ENCODE measurements around the gene POU2F3. TPM values are rescaled to one million over a fixed set of nuclear protein-coding genes. Genes with fewer than 3 reads are reported as not detected.

Gene POU2F3
- total and polyA plus RNA-seq, 2 of the 4 experiments (the other 2 are of a cell fraction) = under 0.01 to 0.09 TPM

DNA sequence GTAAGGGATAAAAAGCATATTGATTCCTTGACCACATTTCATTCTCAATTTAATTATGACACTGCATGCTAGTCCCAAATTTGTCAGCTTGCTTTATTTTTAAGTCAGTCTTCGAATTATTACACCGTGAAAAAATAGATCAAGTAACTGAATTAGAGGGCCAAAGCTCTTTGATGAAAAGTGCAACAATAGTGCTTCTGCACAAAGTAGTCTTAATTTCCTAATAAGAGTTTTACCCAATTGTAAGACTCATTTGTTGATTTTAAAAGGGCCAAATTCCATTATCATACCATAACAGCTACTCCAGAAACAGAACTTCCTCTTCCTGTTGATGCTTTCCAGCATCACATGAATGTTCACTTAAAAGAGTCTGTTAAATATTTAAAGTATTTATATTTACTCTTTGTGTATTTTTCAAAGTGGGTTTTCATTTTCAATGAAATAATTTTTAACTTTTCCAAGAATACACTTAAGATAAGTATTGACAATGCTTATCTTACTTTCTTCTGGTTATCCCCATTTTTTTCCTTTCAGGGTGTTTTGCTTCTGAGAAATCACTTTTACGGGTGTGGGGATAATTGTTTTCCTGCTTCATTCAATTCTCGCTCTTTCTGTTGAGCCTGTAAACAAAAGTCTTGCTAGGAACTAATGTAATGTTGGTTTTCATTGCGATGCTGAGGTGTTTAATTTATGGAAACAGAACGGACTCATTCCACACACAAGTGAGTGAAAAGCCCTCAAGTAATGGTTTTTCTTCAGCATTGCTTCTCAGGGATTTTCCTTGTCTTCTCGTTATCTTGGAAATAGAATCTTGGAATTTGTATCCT, 98.4 kb downstream of the POU2F3 start:
- Histone ChIP-seq H2AK5ac (ENCODE audit: low read depth, low read length) (peak overlapping the region; percentile 82), H3K4me3 (ENCODE audit: insufficient read depth, low read depth, low read length) (peak overlapping the region; percentile 93), H3K4me1 (ENCODE audit: control insufficient read depth, insufficient read depth, low read length) (no peaks in the 10 kb centered on the region; the same call in 1 of the 2 replicates), H3K4ac (ENCODE audit: low read depth, low read length) (peak overlapping the region; percentile 88), H4K20me1 (ENCODE audit: insufficient read depth, low read length) (peaks cover 51% of the 10 kb centered on the region), H3K18ac (ENCODE audit: low read depth, low read length) (peak overlapping the region; percentile 90; the same call in 1 of the 2 replicates), H4K8ac (ENCODE audit: low read depth in 2 of 2, low read length in 2 of 2) (peak overlapping the region in 1 of 2 experiments; percentile 81; a peak in 2 of 4 replicates), H2BK20ac (ENCODE audit: low read depth, low read length) (peak overlapping the region; percentile 46; the same call in 1 of the 2 replicates), H3K27me3 (ENCODE audit: control insufficient read depth, insufficient read depth, low read length) (no peaks in the 10 kb centered on the region), H3K9me1 (ENCODE audit: insufficient read depth, low read length) (no peaks in the 10 kb centered on the region), H3K14ac (replicated peaks; ENCODE audit: low read depth, low read length) (peak overlapping the region; percentile 98), H3K4me2 (ENCODE audit: low read depth, low read length) (peak overlapping the region; percentile 100), H2AFZ (replicated peaks; ENCODE audit: low read length, poor library complexity) (no peak overlapping the region), H2BK15ac (ENCODE audit: low read depth, low read length) (peak overlapping the region; percentile 72; the same call in 1 of the 3 replicates), H4K5ac (ENCODE audit: low read depth, low read length) (peak overlapping the region; percentile 50; the same call in 1 of the 2 replicates), H2BK5ac (ENCODE audit: low read depth, low read length, poor library complexity, severe bottlenecking) (peak overlapping the region; percentile 85), H3K27ac (ENCODE audit: insufficient read depth, low read length) (peak overlapping the region; percentile 86), H3K9ac (ENCODE audit: low read depth, low read length) (peak overlapping the region; percentile 96), H3K9me3 (ENCODE audit: control insufficient read depth, insufficient read depth, low read length) (no peaks in the 10 kb centered on the region), H3K56ac (ENCODE audit: extremely low read depth, insufficient read depth, low read length) (peak overlapping the region; percentile 94; the same call in 1 of the 2 replicates), H4K91ac (ENCODE audit: insufficient read depth, low read depth, low read length) (peak overlapping the region; percentile 57), H3K36me3 (ENCODE audit: control insufficient read depth, insufficient read depth, low read length) (no peaks in the 10 kb centered on the region), H2AK9ac (replicated peaks; ENCODE audit: low read depth, low read length, poor library complexity) (no peak overlapping the region), H3K79me1 (ENCODE audit: low read depth in 1 of 2, low read length in 2 of 2) (peaks cover 3 to 22% of the 10 kb centered on the region in 2 experiments; a peak in 3 of 4 replicates), H3K23ac (ENCODE audit: low read depth, low read length) (peak overlapping the region; percentile 88), H2BK120ac (ENCODE audit: low read depth, low read length) (peak overlapping the region; percentile 77)
- WGBS, 2 experiments (ENCODE audit: extremely low coverage in 2 of 2, insufficient read length in 1 of 2) = no CpG with 5 or more reads among the region's 7 CpGs
- peak; percentile 59 for DNase-seq
- in situ Hi-C loops (cut with MboI; ENCODE audit: low sequenced_read_pairs) (loop anchor here (25.0 kb wide), 1 partner anchor 99 kb away; no protein-coding TSS in a partner anchor), intact Hi-C loops (cut with micrococcal nuclease) (loop anchor here (1.0 to 10.0 kb wide), 7 partner anchors 49 to 1256 kb away; no protein-coding TSS in a partner anchor), dilution Hi-C loops (cut with HindIII; ENCODE audit: low sequenced_read_pairs, unreplicated experiment) (no loop called here)
- no peak for ATAC-seq (ENCODE audit: low read depth)
- POLR2A ChIA-PET (ENCODE audit: unreplicated experiment) = interaction anchor here (1.7 kb wide), 1 partner anchor 94 kb away, joined by 4 read pairs; no protein-coding TSS in a partner anchor
- BruUV-seq (replicated peaks) = TSS peak; percentile 14
- CTCF ChIA-PET = interaction anchor here (0.6 to 1.4 kb wide), 2 partner anchors 89 to 93 kb away, joined by 4 to 8 read pairs; no protein-coding TSS in a partner anchor
- TF ChIP-seq RCOR1 (IDR thresholded peaks at IDR 0.05; ENCODE audit: insufficient replicate concordance, low read length) (no peak), POLR2A (IDR thresholded peaks at IDR 0.05; ENCODE audit: low read depth, low read length) (no peak), MAFK (IDR thresholded peaks at IDR 0.05; ENCODE audit: low read depth, low read length) (no peak), MXI1 (IDR thresholded peaks at IDR 0.05; ENCODE audit: borderline replicate concordance, low read depth, low read length) (no peak), MAZ (IDR thresholded peaks at IDR 0.05; ENCODE audit: borderline replicate concordance, low read depth, low read length) (no peak), SMC3 (IDR thresholded peaks at IDR 0.05; ENCODE audit: low read depth, low read length) (no peak), RFX5 (IDR thresholded peaks at IDR 0.05; ENCODE audit: low read depth, low read length) (no peak), NFE2L2 (IDR thresholded peaks at IDR 0.05; ENCODE audit: low read depth, low read length) (no peak), ELK1 (IDR thresholded peaks at IDR 0.05; ENCODE audit: borderline replicate concordance, low read depth, low read length) (no peak), RAD21 (IDR thresholded peaks at IDR 0.05; ENCODE audit: low read length) (no peak), BHLHE40 (IDR thresholded peaks at IDR 0.05; ENCODE audit: low read depth, low read length) (no peak), CEBPB (IDR thresholded peaks at IDR 0.05; ENCODE audit: low read depth, low read length) (no peak), USF2 (IDR thresholded peaks at IDR 0.05; ENCODE audit: low read depth, low read length) (no peak)
